K562 (cell line): ENCODE data around the gene INPP5D. TPM values are rescaled to one million over a fixed set of nuclear protein-coding genes. Genes with fewer than 3 reads are reported as not detected.
A peak's percentile ranks its signal among the peaks of the same experiment; 100 is the strongest.
"Not testable (repeated sequence)": the region's sequence is repeated elsewhere in the genome, so short reads cannot be mapped to it uniquely, and the experiment has no call there.

Source experiments
- ATAC-seq: fragments of 200-7000 bp; cut with Tn5 transposase; 3 replicates; pipeline ENCODE4 v1.9.1; 2020; ENCODE audit warnings: moderate library complexity
- BruUV-seq: library from RNA; stranded (reverse); fragments of 400-500 nt; replicated peaks from 2 replicates; lab custom pipeline; 2021; lab: Mats Ljungman, UMichigan
- CTCF ChIA-PET: fragments of 300-600 bp; formaldehyde crosslinking; extraction: SDS; loops from one replicate; lab custom pipeline; 2021; ENCODE audit warnings: low intra/inter-chr PET ratio; lab: Yijun Ruan, JAX
- POLR2A ChIA-PET: fragments of 300-600, 350-650 bp; sonication (Branson Sonifier 250); formaldehyde crosslinking; extraction: SDS; loops from one replicate; lab custom pipeline; 2021; ENCODE audit warnings: antibody characterized with exemption, inconsistent platforms; lab: Yijun Ruan, JAX
- DNase-seq, 4 experiments: peaks; one replicate each; pipeline versions ENCODE4 v3.0.0 to v3.0.0-alpha.2; 2011 to 2018; ENCODE audit warnings: low spot score in 3 of 4, mixed read lengths in 3 of 4; ENCODE audit errors: extremely low read depth in 1 of 4
- FAIRE-seq: peaks from 2 replicates; lab custom pipeline; 2011; peaks lifted over from hg19 to GRCh38; lab: Jason Lieb, UNC
- H2AFZ ChIP-seq: 2 replicates; pipeline ENCODE4 v1.6.0; 2011; ENCODE audit warnings: low read depth, low read length, control low read depth, inconsistent platforms
- H3K27ac ChIP-seq: fragments of 200-600 bp; 3 replicates; pipeline ENCODE4 v1.8.0; 2011; ENCODE audit warnings: low read depth, mild to moderate bottlenecking, control low read depth, inconsistent platforms, low read length, moderate library complexity, mixed read lengths; ENCODE audit errors: extremely low read depth
- H3K27me3 ChIP-seq, 2 experiments: fragments of 300-600 bp in 1 of 2; 2 replicates in 1 of 2; 3 replicates in 1 of 2; pipeline versions ENCODE4 v1.6.0 to v1.8.0; 2011; ENCODE audit warnings: inconsistent platforms in 2 of 2, low read length in 2 of 2, mild to moderate bottlenecking in 1 of 2, mixed read lengths in 1 of 2, moderate library complexity in 1 of 2; ENCODE audit not compliant: control insufficient read depth in 2 of 2, insufficient read depth in 2 of 2
- H3K36me3 ChIP-seq: fragments of 300-600 bp; 3 replicates; pipeline ENCODE4 v1.8.0; 2011; ENCODE audit warnings: mild to moderate bottlenecking, low read length, inconsistent platforms; ENCODE audit not compliant: control insufficient read depth, insufficient read depth
- H3K4me1 ChIP-seq, 2 experiments: fragments of 200-600 bp in 1 of 2; replicated peaks in 1 of 2; 2 replicates in 1 of 2; 3 replicates in 1 of 2; pipeline versions ENCODE4 v1.5.1 to v1.8.0; 2011; ENCODE audit warnings: inconsistent platforms in 2 of 2, low read length in 2 of 2, mild to moderate bottlenecking in 1 of 2, mixed read lengths in 1 of 2, moderate library complexity in 1 of 2; ENCODE audit not compliant: control insufficient read depth in 2 of 2, insufficient read depth in 2 of 2
- H3K4me2 ChIP-seq: 2 replicates; pipeline ENCODE4 v1.6.1; 2011; ENCODE audit warnings: low read length, control low read depth, inconsistent platforms, mixed read lengths; ENCODE audit not compliant: insufficient read depth
- H3K4me3 ChIP-seq: fragments of 200-600 bp; sonication (generic), shearing (Covaris generic); 2 replicates; pipeline ENCODE4 v1.5.1; 2016; ENCODE audit warnings: control low read depth, inconsistent platforms
- H3K79me2 ChIP-seq: fragments of 200-600 bp; 3 replicates; pipeline ENCODE4 v1.8.0; 2011; ENCODE audit warnings: low read length, inconsistent platforms; ENCODE audit not compliant: control insufficient read depth, insufficient read depth
- H3K9ac ChIP-seq, 2 experiments: 2 replicates each; pipeline versions ENCODE4 v1.6.0 to v1.6.1; 2011; ENCODE audit warnings: low read depth in 2 of 2, low read length in 2 of 2, control low read depth in 1 of 2, inconsistent platforms in 1 of 2, mild to moderate bottlenecking in 1 of 2, mixed read lengths in 1 of 2; ENCODE audit not compliant: insufficient read depth in 1 of 2
- H3K9me1 ChIP-seq: one replicate; pipeline ENCODE4 v1.6.0; 2011; ENCODE audit warnings: inconsistent platforms, mild to moderate bottlenecking, low read length, moderate library complexity; ENCODE audit not compliant: control insufficient read depth, insufficient read depth
- H3K9me3 ChIP-seq: replicated peaks from 2 replicates; pipeline ENCODE4 v1.5.1; 2011; ENCODE audit warnings: low read depth, low read length, inconsistent platforms; ENCODE audit not compliant: control insufficient read depth, insufficient read depth
- H4K20me1 ChIP-seq: replicated peaks from 2 replicates; pipeline ENCODE4 v1.6.1; 2011; ENCODE audit warnings: low read length, inconsistent platforms, mixed read lengths; ENCODE audit not compliant: control insufficient read depth, insufficient read depth
- BCOR ChIP-seq: fragments of 450-650 bp; IDR thresholded peaks from 2 replicates; pipeline ENCODE4 v1.6.1; 2016
- ELF2 ChIP-seq: fragments of 250-450 bp; sonication (Bioruptor Pico); IDR thresholded peaks from 2 replicates; pipeline ENCODE4 v1.5.0; 2021; ENCODE audit warnings: mild to moderate bottlenecking
- NCOA4 ChIP-seq: fragments of 450-650 bp; IDR thresholded peaks from 2 replicates; pipeline ENCODE4 v1.6.1; 2018; ENCODE audit warnings: mild to moderate bottlenecking; ENCODE audit not compliant: partially characterized antibody
- RBM25 ChIP-seq: fragments of 200-400 bp; formaldehyde crosslinking; IDR thresholded peaks from 2 replicates; pipeline ENCODE4 v1.6.1; 2018; ENCODE audit warnings: low read length, low read depth, moderate library complexity; ENCODE audit not compliant: severe bottlenecking
- RCOR1 ChIP-seq, 2 experiments: IDR thresholded peaks; 2 replicates each; pipeline ENCODE4 v1.6.1; 2012; ENCODE audit warnings: low read depth in 2 of 2, low read length in 2 of 2, borderline replicate concordance in 1 of 2, improper control_type of control experiment in 1 of 2
- SMARCA5 ChIP-seq: fragments of 450-650 bp; IDR thresholded peaks from 2 replicates; pipeline ENCODE4 v1.6.1; 2016
- ZFP30 ChIP-seq: fragments of 250-450 bp; sonication (Bioruptor Pico); IDR thresholded peaks from 2 replicates; pipeline ENCODE4 v1.8.0; 2022; ENCODE audit warnings: moderate library complexity, mild to moderate bottlenecking, inconsistent platforms, borderline replicate concordance
- ZFP36 ChIP-seq: fragments of 150-350 bp; IDR thresholded peaks from 2 replicates; pipeline ENCODE4 v1.6.1; 2018; ENCODE audit warnings: low read length, low read depth; ENCODE audit not compliant: partially characterized antibody
- ZKSCAN1 ChIP-seq: fragments of 150-350 bp; IDR thresholded peaks from 2 replicates; pipeline ENCODE4 v1.6.1; 2016; ENCODE audit warnings: low read depth, low read length
- ZNF146 ChIP-seq: IDR thresholded peaks from one replicate; pipeline ENCODE4 v1.6.1; 2018; ENCODE audit warnings: missing compliant biosample characterization; ENCODE audit not compliant: unreplicated experiment
- ZNF232 ChIP-seq: sonication (generic); formaldehyde crosslinking; IDR thresholded peaks from 2 replicates; pipeline ENCODE4 v1.8.0; 2022; ENCODE audit warnings: mild to moderate bottlenecking, missing genetic modification reagents
- WGBS: fragments of 100-300 bp; shearing (Covaris generic); methylation state at CpG from one replicate; pipeline ENCODE4 v1.1.6; 2016; ENCODE audit warnings: low coverage, mixed read lengths; ENCODE audit not compliant: insufficient coverage; ENCODE audit errors: missing lambda C conversion rate; 5-methylcytosine and 5-hydroxymethylcytosine counted together
- in situ Hi-C: fragments of 300-500 bp; cut with MboI; formaldehyde crosslinking; loops from 4 replicates; pipeline ENCODE4 v1.15.0; 2018; ENCODE audit warnings: inconsistent platforms, mixed read lengths
- intact Hi-C: fragments of 100-400 bp; cut with micrococcal nuclease; formaldehyde crosslinking; loops from 2 replicates; pipeline ENCODE4 v1.14.2; 2022
- polyA plus RNA-seq, 8 experiments: library from polyadenylated mRNA; depleted of rRNA in 4 of 8; stranded (reverse) in 5 of 8; unstranded in 3 of 8; fragments of >200 nt; fragmentation: Nextera tagmentation in 2 of 8; fragmentation: Illumina TruSeq in 1 of 8; extraction: Ambion mirVana in 2 of 8; extraction: Trizol in 1 of 8; gene quantifications; 2 replicates each; pipeline versions ENCODE4 v1.2.1 to v1.2.3, GENCODE V29; 2011 to 2014; ENCODE audit warnings: inconsistent platforms in 1 of 8, missing spikeins in 1 of 8
- total RNA-seq, 7 experiments: library from RNA; depleted of rRNA in 6 of 7; stranded (reverse); fragments of >200 nt in 6 of 7; fragmentation: Illumina TruSeq in 2 of 7; extraction: Trizol in 2 of 7; gene quantifications; 2 replicates each; pipeline versions ENCODE4 v1.2.1 to v1.2.3, GENCODE V29; 2011 to 2021; ENCODE audit warnings: low replicate concordance in 1 of 7
- TF ChIP-seq, protein P1 (sequence below): IDR thresholded peaks from 2 replicates; pipeline ENCODE4 v1.6.1; 2011; ENCODE audit not compliant: insufficient read length; ENCODE audit errors: extremely low read depth

INPP5D gene
- total and polyA plus RNA-seq, 9 of the 15 experiments (the other 6 are each of a cell fraction or from before 2014, with no cell fraction given) = 0.55 to 6.2 (median 2.2) TPM

DNA sequence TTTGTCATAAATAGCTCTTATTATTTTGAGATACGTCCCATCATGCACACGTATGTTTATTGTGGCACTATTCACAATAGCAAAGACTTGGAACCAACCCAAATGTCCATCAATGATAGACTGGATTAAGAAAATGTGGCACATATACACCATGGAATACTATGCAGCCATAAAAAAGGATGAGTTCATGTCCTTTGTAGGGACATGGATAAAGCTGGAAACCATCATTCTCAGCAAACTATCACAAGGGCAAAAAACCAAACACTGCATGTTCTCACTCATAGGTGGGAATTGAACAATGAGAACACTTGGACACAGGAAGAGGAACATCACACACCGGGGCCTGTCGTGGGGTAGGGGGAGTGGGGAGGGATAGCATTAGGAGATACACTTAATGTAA lies 40.5 kb upstream of the INPP5D start:
- H3K4me3 ChIP-seq, H3K36me3 ChIP-seq, BruUV-seq, H3K27ac ChIP-seq, H4K20me1 ChIP-seq, POLR2A ChIA-PET, H3K9me3 ChIP-seq, H3K79me2 ChIP-seq, FAIRE-seq, CTCF ChIA-PET, H3K4me2 ChIP-seq, H3K9me1 ChIP-seq, H3K9ac ChIP-seq, H3K27me3 ChIP-seq, DNase-seq, ATAC-seq, H2AFZ ChIP-seq, in situ Hi-C loops: not testable (repeated sequence)
- peak; percentile 50; the same call in 1 of the 2 replicates for TF ChIP-seq BCOR
- TF ChIP-seq ZNF146 (CRISPR knock-in tag) = peak; percentile 26
- WGBS = 58% methylated on average over 4 of the region's 4 CpGs
- intact Hi-C loops = loop anchor here (10.0 kb wide), 2 partner anchors 165 to 415 kb away; no protein-coding TSS in a partner anchor
- H3K4me1 ChIP-seq = peaks cover 0 to 10% of the 10 kb centered on the region in 2 experiments; a peak in 3 of 5 replicates

DNA sequence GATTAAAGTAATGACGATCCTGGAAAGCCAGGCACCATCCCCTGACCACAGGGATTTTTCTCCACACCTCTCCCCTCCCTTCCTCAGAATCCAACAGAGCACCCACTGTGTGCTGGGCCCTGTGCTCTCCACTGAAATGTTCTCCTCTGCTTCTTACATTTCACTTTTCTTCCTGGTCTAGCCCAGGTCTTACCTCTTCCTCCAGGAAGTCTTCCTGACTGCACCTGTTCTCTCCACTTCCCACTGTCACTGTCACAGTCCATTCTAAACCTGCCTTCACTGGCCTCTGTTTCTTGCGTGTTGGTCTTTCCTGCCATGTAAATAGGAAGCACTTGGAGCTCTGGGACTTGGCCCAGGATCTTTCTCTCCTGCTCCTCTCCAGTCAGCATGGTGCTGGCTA lies 39.7 kb upstream of the INPP5D start:
- BruUV-seq = no TSS peak
- no peaks in the 10 kb centered on the region for H3K79me2 ChIP-seq
- FAIRE-seq (no peak), ATAC-seq (no peak), DNase-seq (no peak)
- intact Hi-C loops = loop anchor here (10.0 kb wide), 2 partner anchors 166 to 416 kb away; no protein-coding TSS in a partner anchor
- no peaks in the 10 kb centered on the region for H4K20me1 ChIP-seq
- no peak overlapping the region for H3K9ac ChIP-seq
- in situ Hi-C loops = no loop called here
- no peaks in the 10 kb centered on the region for H3K9me1 ChIP-seq
- H3K27me3 ChIP-seq = 0 out of 5 replicates have a peak, but pooled peaks cover 0 to 2% of the 10 kb centered on the region in 2 experiments
- POLR2A ChIA-PET = no interaction called here
- TF ChIP-seq RBM25 = peak; percentile 15
- no peak for TF ChIP-seq ZNF232 (CRISPR knock-in tag)
- TF ChIP-seq ZKSCAN1 = 0 out of 2 replicates have a peak, but pooled peaks have one; percentile 21
- no peak for TF ChIP-seq ELF2 (CRISPR knock-in tag)
- TF ChIP-seq, protein P1, sequence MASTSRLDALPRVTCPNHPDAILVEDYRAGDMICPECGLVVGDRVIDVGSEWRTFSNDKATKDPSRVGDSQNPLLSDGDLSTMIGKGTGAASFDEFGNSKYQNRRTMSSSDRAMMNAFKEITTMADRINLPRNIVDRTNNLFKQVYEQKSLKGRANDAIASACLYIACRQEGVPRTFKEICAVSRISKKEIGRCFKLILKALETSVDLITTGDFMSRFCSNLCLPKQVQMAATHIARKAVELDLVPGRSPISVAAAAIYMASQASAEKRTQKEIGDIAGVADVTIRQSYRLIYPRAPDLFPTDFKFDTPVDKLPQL = no peak
- no peak for TF ChIP-seq RCOR1 (IDR thresholded peaks at IDR 0.05; ENCODE audit: borderline replicate concordance in 1 of 2, low read depth in 2 of 2, low read length in 2 of 2)
- TF ChIP-seq NCOA4 = no peak
- TF ChIP-seq BCOR = peak; percentile 36; the same call in 1 of the 2 replicates
- TF ChIP-seq ZFP30 (CRISPR knock-in tag) = no peak
- peak; percentile 18; the same call in 1 of the 2 replicates for TF ChIP-seq SMARCA5
- TF ChIP-seq ZFP36 = peak; percentile 93
- H3K4me1 ChIP-seq = peaks cover 0 to 10% of the 10 kb centered on the region in 2 experiments; a peak in 3 of 5 replicates
- CTCF ChIA-PET = no interaction called here
- no peak overlapping the region for H3K27ac ChIP-seq
- 17% methylated on average over 2 of the region's 2 CpGs for WGBS
- no peak overlapping the region for H2AFZ ChIP-seq
- no peaks in the 10 kb centered on the region for H3K9me3 ChIP-seq
- H3K4me3 ChIP-seq = no peak overlapping the region
- no peak overlapping the region for H3K4me2 ChIP-seq
- no peaks in the 10 kb centered on the region for H3K36me3 ChIP-seq
